Tibial artery (tissue), 4 donors: ENCODE results near the gene PRDM16.

ENCODE experiments used
- DNase-seq, 2 donors: peaks; one replicate each; pipeline ENCODE4 v3.0.0-alpha.2; 2019
- H3K27ac ChIP-seq, 2 donors: fragments of 200-600 bp; sonication (generic) in 1 of 2; 1 replicate in 1 of 2; 2 replicates in 1 of 2; pipeline ENCODE4 v1.5.1; 2018 to 2019; ENCODE audit warnings: mild to moderate bottlenecking in 1 of 2
- H3K27me3 ChIP-seq, 2 donors: fragments of 200-600 bp; sonication (generic) in 1 of 2; one replicate each; pipeline versions ENCODE4 v1.5.1 to v1.6.0; 2016 to 2019
- H3K36me3 ChIP-seq, 3 donors: fragments of 200-600 bp; sonication (generic) in 2 of 3; one replicate each; pipeline ENCODE4 v1.5.1; 2016 to 2019; ENCODE audit warnings: mild to moderate bottlenecking in 2 of 3
- H3K4me1 ChIP-seq, 4 donors: fragments of 200-600 bp; sonication (generic) in 2 of 4; 1 replicate in 3 of 4; 2 replicates in 1 of 4; pipeline ENCODE4 v1.5.1; 2016 to 2019
- H3K4me3 ChIP-seq, 2 donors: fragments of 200-600 bp; sonication (generic) in 1 of 2; 1 replicate in 1 of 2; 2 replicates in 1 of 2; pipeline ENCODE4 v1.5.1; 2018 to 2019; ENCODE audit warnings: mild to moderate bottlenecking in 2 of 2
- H3K9me3 ChIP-seq, 3 donors: fragments of 200-600 bp; sonication (generic) in 1 of 3; one replicate each; pipeline ENCODE4 v1.5.1; 2016 to 2019
- CTCF ChIP-seq, 2 experiments: fragments of 200-600 bp in 1 of 2; fragments of 450-650 bp in 1 of 2; IDR thresholded peaks; one replicate each; pipeline ENCODE4 v1.5.1; 2017 to 2019; ENCODE audit warnings: antibody characterized with exemption in 2 of 2, mild to moderate bottlenecking in 1 of 2, moderate library complexity in 1 of 2
- intact Hi-C: fragments of 100-400 bp; cut with DNase I; formaldehyde crosslinking; loops from one replicate; pipeline ENCODE4 v1.15.0; 2023; ENCODE audit warnings: low total_unique reads

Gene PRDM16

GRCh38 chr1:3107201-3107600 lies 38.2 kb downstream of the PRDM16 start:
- Histone ChIP-seq H3K9me3 (peaks cover 0 to 8% (median 3%) of the 10 kb centered on the region in 3 donors), H3K4me1 (peaks cover 0 to 75% (median 34%) of the 10 kb centered on the region in 4 donors), H3K36me3 (peaks cover 0 to 16% (median 4%) of the 10 kb centered on the region in 3 donors), H3K27me3 (no peaks in the 10 kb centered on the region), H3K27ac (no peak overlapping the region), H3K4me3 (no peak overlapping the region)
- intact Hi-C loops = no loop called here
- TF ChIP-seq CTCF (IDR thresholded peaks at IDR 0.05) = no peak
- DNase-seq = no peak

- Histone ChIP-seq H3K4me3 (no peak overlapping the region), H3K4me1 (peaks cover 0 to 75% (median 48%) of the 10 kb centered on the region in 4 donors), H3K27me3 (no peaks in the 10 kb centered on the region), H3K9me3 (peaks cover 0 to 8% (median 3%) of the 10 kb centered on the region in 3 donors), H3K36me3 (peaks cover 0 to 16% (median 4%) of the 10 kb centered on the region in 3 donors), H3K27ac (peak overlapping the region in 1 of 2 donors; percentile 15)
- intact Hi-C loops = no loop called here
- no peak for DNase-seq
- no peak for TF ChIP-seq CTCF (IDR thresholded peaks at IDR 0.05)
These were observed 40.4 kb downstream of the PRDM16 start for GRCh38 chr1:3109355-3109754.

GRCh38 chr1:3111348-3112021 lies 42.5 kb downstream of the PRDM16 start:
- no peak for TF ChIP-seq CTCF (IDR thresholded peaks at IDR 0.05)
- Histone ChIP-seq H3K27me3 (no peaks in the 10 kb centered on the region), H3K4me3 (no peak overlapping the region), H3K9me3 (peaks cover 0 to 8% (median 3%) of the 10 kb centered on the region in 3 donors), H3K27ac (peak overlapping the region; percentile 51 to 85), H3K36me3 (peaks cover 0 to 16% (median 4%) of the 10 kb centered on the region in 3 donors), H3K4me1 (peaks cover 0 to 75% (median 56%) of the 10 kb centered on the region in 4 donors)
- intact Hi-C loops = loop anchor here (5.0 kb wide), 1 partner anchor 34 kb away; no protein-coding TSS in a partner anchor
- no peak for DNase-seq

GRCh38 chr1:3112526-3112925 lies 43.5 kb downstream of the PRDM16 start:
- Histone ChIP-seq H3K36me3 (peaks cover 0 to 6% (median 3%) of the 10 kb centered on the region in 3 donors), H3K27me3 (no peaks in the 10 kb centered on the region), H3K4me3 (no peak overlapping the region), H3K9me3 (peaks cover 0 to 8% (median 2%) of the 10 kb centered on the region in 3 donors), H3K4me1 (peaks cover 0 to 84% (median 67%) of the 10 kb centered on the region in 4 donors), H3K27ac (peak overlapping the region; percentile 51 to 85)
- intact Hi-C loops = loop anchor here (5.0 kb wide), 1 partner anchor 35 kb away; no protein-coding TSS in a partner anchor
- no peak for TF ChIP-seq CTCF (IDR thresholded peaks at IDR 0.05)
- DNase-seq = no peak

- Histone ChIP-seq H3K27me3 (no peaks in the 10 kb centered on the region), H3K36me3 (no peaks in the 10 kb centered on the region), H3K9me3 (peaks cover 0 to 1% (median 0%) of the 10 kb centered on the region in 3 donors), H3K27ac (peak overlapping the region; percentile 51 to 85), H3K4me1 (peaks cover 0 to 90% (median 71%) of the 10 kb centered on the region in 4 donors), H3K4me3 (peak overlapping the region in 1 of 2 donors; percentile 7)
- intact Hi-C loops = loop anchor here (5.0 kb wide), 1 partner anchor 36 kb away; no protein-coding TSS in a partner anchor
- peak; percentile 9 to 26 for TF ChIP-seq CTCF (IDR thresholded peaks at IDR 0.05)
- no peak for DNase-seq
These were observed 44.2 kb downstream of the PRDM16 start for GRCh38 chr1:3113047-3113740.
